ENCODE data around the gene ARVCF.

The ARVCF gene

DNA sequence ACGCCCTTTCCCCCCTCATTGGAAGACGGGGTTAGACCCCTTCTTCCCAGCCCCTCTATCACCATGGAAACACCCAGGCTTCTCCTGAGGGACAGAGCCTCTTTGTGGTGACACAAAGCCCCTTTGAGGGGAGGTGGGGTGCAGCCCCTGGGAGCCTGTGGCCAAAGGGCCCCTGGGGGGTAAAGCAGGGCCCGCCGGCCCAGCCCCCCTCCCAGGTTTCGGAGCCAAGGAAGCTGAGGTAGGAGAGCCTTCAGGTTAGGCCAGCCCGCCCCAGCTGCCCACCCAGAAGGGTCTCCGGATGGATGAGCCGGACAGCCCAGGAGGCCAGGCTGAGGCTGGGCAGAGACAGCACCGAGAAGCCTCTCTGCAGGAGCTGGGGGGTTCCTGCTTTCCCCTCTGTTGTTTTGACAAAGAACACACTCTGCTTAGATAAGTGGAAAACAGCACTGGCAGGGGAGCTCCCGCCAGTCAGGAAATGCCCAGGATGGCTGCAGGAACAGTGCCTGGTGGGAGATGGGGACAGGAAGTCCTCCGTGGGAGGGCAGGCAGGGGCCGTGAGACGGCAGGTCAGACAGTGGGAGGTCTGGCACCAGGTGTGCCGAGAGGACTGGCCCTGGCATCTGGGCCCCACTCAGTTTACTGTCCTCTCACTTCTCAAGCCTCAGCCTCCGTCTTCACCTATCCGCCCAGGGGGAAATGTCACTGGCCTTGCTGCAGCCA is 18.2 kb downstream of the ARVCF start:
- no peak for DNase-seq

DNA sequence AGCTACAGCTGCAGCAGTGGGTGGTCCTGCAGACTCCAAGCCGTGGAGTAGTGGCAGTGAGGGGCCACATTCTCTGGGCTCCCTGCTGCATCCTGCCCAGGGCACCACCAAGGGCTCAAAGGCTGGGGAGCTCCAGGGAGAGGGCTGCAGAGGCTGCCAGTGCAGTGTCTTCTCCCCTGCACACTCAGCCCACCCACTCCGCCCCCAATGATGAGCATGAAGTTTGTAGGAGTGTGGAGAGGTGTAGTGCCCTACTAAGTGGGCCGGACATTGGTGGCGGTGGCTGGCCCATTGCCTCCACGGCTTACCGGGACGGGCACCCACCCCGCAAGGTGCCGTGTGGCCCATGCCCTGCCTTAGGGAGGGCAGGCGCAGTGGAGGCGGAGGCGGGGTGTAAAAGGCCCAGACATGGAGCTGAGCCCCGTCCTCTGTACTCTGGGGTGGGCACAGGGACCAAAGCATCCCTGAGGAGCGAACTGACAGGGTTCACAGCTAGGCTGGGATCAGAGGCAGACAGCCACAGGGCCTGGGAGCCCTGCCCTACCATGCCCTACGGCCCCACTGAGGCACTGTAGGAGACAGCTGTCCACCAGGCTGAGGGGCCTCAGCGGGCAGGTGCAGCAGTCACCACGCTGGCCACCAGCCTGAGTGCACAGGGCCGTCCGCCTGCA is 18.9 kb downstream of the ARVCF start:
- DNase-seq, result no peak

DNA sequence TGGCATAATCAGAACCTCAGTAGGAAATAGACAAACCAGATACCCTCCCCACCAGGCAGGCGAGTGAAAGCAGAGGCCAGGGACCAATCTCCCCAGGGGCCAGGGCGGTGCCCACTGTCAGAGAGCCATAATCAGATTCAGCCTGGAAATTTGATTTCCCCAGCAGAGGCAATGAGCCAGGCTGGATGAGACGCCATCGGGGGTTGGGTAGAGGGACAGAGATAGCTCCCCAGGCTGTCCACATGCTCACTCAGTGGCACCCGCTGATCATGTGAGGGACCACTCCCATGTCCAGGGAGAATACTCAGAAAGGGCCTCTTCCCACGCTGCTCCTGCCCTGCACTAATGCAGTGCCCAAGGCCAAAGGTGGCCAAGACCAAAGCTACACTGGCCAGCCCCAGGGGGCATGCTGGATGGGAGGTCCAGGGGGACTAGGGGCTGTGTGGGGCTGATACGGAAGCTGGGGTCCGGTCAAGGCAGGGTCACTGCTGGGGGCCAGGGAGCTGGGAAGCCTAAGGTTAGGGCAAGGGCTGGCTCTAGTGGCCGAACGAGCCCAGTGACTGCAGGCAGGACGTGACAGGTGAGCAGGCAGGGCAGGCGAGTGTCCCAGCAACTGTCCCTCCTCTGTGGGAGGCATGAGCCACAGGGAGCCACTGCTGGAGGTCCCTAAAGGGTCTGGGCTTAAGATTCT is 19.8 kb downstream of the ARVCF start:
- DNase-seq, result no peak

DNA sequence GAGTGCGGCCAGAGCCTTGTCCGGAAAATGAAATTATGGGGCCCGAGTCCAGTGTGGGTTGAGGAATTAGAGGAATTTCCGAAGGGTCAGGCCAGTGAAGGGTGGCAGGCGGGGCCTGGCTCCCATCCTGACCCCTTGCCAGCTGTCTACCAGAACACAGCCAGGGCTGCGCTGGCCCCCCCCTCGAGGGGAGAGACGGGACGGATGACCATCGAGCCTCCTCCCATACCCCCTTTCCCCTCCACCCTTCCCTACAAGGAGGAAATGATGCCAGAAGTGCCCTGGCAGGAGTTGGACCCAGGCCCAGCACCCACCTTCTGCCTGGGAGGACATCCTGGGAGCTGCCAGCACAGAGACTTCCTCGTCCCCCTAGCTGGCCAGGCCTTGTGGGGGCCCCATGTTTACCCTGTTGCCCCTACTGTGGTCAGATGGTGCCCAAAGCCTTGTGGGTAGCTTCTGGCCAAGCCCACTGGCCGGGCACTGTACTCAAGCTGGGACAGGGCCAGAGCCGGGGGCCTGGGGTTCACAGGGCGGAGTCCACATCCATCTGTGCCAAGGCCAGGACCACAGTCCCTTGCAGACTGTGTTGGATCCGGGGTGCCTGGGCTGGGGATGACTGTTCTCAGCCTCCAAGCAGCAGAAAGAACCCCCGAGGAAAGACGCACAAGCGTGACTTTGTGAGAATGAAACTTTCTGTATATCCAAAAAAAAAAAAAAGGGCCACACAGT is 20.8 kb downstream of the ARVCF start:
- no peak for DNase-seq

DNA sequence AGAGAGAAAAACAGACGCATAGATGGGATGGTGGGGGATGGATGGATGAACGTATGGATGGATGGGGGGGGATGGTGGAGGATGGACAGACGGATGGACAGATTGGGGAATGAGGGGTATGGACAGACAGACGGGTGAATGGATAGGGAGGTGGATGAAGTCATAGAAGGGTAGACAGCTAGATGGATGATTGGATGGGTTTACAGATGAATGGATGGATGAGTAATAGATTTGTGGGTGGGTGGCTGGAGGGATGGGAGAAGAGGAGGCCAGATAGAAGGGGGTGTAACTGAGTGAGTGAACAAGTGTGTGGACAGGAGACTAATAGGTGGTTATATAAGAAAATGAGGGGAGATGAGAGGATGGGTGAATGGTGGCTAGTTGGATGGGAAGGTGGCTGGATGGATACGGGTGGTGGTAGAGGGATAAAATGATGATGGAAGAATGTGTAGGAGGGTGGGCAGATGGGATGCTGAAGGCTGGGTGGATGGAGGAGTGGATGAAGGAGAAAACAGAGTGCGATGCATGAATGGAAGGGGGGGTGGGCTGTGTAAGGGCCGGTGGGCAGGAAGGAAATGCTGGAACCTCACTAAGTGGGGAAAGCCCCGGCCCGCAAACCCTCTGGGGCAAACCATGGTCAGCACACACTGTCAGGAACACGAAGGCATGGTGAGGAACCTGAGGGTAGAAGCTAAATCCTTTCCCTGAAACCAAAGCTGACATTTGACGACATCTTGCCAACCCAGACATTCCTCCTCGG is 21.6 kb downstream of the ARVCF start:
- DNase-seq, result no peak

DNA sequence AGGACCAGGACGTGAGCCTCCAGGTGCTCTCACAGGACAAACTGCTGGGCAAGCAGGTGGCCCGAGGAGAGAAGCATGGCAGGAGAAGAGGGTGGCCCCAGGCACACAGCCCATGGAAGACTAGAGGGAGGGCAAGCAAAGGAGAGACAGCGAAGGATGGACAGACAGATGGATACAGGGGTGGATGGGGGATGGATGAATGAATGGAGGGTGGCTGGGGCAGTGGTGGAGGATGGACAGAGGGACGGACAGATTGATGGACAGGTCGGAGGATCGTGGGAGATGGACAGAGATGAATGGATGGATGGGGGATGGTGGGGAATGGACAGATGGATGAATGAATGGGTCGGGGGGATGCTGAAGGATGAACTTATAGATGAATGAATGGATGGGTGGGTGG is 22.7 kb downstream of the ARVCF start:
- no peak for DNase-seq

DNA sequence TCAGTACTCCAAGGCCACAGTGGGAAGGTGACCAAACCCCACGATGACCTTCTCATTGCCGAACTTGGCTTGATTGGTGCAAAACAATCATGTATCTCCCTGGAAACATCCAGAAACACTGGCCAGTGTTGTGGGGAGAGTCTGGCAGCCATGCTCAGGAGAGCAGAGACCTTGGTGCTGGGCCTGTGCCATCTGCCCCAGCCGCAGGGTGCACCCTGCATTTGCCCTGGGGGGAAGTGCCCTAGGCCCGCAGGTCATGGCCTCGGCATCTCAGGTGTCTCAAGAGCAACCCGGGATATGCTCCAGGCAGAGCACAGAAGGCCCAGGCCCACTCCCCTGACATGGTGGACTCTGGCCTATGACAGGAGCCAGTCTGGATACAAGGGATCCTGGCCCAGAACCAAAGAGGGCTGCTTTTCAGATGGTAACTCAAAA is 23.7 kb downstream of the ARVCF start:
- no peak for DNase-seq

DNA sequence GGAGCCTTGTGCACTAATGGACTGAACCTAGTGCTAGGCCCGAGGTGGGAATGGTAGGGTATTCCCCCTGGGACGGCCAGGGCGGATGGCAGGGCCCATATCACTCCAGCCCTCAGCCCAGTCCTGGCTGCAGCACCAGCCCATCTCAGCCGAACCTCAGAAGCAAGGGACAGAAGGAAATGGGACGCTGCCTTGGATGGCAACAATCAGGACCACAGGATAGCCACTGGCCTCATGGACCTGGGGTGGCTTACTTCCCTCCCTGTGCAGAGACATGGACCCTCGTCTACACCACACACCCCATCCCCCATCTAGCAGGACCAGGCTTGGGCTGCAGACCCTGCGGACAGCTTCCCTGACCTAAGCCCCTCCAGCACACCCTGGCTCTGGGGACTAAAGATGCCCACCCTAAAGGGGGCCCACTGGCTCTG is 24.1 kb downstream of the ARVCF start:
- no peak for DNase-seq

DNA sequence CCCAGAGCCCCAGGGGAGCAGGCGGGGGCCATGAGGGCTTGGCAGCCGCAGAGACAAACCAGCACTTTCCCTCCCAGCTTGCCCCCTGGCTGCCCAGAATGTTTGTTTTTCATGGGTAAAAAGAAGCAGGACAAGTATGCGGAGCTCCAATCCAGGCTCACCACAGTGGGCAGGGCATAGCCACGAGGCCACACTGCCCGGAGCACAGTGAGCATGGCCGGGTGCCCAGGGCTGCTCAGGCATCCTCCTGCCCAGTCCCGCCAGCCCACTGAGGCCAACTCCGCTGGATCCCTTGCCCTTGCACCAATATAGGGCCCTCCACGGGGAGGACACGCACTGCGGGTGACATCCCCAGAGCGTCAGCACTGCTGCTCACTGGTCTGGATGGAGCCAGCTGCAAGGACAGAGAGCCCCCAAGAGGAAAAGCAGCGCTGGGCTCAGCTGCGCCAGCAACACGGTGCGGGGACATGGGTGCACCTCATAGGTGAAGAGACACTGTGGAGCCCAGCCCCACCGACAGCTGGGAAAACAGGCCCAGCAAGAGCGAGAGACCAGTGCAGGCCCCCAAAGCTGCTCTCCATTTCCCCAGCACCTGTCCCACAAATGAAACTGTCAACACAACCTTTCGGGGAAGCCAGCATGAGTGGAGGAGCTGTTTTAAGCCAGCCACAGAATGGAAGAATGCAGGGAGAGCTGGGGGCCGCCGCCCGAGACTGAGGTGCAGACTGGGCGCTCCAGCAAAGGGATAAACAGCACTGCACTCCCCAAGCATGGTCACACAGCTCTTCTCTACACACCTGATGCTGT is 24.8 kb downstream of the ARVCF start:
- no peak for DNase-seq

DNA sequence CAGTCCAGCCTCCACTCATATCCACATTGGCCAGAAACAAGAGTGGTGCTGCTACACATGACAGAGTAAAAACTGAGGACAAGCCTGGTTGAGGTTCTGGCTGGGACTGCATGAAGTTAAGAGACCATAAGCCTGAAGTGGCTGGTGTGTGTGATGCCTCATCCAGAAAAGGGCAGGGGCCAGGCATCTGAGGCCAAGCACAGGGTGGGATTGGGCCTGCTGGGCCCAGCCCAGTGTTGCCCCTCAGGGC is 25.3 kb downstream of the ARVCF start:
- no peak for DNase-seq

DNA sequence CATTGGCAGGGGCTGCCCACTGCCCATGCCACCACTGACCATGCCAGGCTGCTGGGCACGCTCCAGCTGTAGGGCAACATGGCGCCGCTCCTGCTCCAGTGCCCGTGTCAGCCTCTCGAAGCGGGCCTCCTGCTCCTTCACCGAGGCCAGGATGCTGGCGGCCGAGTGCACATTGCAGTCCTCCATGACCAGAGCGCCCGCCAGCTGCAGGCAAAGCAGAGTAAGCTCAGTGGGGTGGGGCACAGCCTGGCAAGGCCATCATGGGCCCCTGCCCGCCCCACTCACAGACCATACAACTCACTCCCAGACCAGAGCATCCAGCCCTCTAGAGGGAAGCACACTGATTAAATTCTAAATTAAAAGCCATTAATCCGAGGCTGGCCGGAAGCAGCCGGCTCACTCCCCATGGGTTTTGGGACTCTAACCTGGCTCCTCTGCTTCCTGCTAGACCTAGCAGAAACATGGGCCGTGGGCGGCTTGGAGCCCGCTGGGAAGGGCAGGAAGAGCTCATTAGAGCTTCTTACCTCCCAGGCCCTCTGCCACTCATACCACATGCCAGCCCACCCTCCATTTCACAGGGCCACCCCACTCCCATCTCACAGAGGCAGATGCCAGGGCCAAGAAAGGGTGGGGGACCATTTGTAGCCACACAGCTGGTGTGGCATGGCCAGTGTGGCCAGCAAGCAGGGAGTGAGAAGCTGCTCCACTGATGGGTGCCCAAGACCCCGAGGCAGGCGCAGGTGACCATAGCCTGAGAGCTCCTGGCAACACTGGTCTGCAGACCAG is 25.8 kb downstream of the ARVCF start:
- no peak for DNase-seq

DNA sequence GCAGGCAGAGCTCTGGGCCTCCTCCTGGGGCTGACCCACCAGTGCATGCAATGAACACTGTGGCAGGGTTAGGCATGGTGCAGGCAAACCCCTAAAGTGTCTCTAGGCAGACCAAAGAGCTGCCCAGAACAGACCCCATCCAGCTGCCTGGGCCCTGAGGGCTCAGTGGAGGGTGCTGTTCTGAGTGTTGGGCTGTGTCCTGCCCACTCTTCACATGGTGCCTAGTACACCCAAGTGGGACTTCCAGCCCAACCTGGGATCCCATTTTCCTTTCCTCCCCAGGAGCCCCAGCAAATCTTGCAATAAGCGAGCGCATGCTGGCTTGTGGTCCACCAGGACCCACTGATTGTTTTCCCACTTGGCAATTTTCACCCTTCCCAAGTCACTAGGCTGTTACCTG is 26.4 kb downstream of the ARVCF start:
- DNase-seq, result no peak

DNA sequence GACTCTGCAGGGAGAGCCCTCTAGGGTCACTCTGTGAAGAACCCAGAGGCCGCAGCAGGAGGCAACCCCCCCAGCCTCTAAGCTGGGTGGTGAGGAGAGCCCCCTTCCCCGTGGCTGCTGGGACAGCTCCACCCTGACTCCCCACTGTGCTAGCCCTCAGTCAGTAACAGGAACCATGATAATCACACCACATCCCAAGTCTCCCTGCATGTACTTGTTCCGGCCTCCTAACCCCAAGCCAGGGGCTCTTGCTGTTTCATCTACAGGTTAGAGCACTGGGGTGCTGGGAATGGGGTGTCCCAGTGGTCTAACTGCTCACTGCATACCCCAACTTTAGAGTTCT is 26.9 kb downstream of the ARVCF start:
- no peak for DNase-seq

DNA sequence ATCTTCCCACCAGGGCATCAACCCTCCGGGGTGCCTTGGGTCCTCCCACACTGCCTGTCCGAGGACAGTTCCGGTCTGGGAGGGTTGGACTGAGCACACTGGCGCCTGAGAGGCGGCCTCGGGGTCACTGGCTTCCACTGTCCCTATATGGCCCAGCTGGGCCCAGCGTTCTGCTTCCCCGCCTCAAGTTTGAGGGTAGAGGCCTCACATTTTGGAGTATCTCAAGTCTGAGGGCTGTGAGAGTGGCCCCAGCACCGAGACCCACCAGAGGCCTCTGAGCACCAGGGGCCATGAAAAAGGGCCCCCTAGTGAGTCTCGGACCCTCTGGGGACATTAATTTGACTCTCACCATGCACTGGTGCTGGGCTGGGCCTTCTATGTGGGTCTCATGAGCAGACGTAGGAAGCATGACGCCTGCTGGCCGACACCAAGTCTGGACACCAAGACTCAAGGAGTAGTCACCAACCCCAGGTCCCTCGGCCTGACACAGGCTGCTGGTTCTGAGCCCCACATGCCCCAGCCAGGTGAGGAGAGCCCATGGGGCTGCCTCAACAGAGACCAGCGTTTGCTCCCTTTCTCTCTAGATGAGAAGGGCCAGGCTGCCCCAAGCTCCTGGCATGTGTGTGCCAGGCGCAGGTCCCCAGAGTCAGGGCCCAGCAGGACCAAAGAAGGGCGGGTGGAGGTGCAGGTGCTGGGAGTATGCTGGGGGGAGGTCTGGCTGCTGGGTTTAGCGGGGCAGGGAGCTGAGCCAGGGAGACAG is 27.5 kb downstream of the ARVCF start:
- no peak for DNase-seq

DNA sequence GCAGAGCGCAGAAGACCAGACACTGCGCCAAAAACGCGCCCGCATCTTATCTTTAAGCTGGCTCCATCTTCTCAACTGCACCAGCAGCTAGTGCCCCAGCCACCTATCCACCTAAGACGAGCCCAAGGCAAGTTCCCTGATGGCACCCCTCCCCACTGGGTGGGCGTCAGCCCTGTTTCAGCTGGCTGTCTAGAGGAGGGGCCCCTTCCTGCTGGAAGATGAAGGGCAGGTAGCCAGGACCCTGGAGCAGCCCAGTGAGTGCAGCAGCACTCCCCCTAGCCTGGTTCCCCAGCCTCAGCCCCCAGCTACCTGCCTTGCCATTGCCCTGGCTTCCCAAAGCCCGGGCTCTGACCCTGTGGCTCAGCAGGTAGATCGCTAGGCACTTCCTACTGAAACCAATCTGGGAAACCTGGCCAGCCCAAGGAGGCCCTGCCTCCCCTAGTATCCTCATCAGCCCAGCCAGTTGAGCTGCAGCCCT is 28.3 kb downstream of the ARVCF start:
- no peak for DNase-seq

DNA sequence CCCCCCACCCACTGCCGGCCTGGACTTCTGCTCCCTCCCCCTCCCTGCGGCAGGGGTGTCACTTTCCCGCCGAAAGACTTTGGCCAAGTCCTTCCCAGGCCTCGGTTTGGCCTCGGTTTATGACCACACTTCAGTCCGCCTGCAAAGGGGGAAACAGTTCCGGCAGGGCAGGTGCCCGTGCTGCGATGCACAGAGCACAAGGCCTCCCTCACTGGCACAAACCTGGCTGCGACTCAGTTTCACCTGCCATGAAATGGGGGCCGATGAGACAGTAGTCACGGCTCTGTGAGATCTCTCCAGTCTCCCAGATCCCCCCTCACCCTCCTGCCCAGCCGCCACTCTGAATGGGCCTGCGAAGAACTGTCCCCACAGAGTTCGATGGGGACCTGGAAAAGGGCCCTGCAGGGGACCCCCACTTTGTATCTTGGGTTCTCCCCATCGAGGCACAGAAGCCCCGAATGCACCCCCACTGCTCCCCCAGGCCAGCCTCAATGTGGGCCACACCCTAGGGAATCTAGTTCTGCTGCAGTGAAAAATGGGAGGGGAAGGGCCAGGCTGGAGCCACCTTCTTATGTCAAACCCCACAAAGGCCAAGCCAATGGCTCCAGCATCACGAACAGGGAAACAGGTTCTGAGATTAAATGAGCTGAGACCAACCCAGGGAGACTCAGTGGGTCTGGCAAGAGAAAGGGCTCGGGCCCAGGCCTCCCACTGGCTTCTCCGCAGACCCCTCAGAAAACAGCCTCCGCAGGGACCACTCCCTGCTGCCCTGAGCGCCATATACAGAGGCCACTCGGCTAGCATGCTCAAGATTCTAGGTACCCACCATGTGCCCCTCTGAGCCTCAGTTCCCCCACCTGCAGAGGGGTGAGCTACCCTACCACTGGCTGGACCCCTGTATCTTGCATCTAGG is 29.0 kb downstream of the ARVCF start:
- no peak for DNase-seq

DNA sequence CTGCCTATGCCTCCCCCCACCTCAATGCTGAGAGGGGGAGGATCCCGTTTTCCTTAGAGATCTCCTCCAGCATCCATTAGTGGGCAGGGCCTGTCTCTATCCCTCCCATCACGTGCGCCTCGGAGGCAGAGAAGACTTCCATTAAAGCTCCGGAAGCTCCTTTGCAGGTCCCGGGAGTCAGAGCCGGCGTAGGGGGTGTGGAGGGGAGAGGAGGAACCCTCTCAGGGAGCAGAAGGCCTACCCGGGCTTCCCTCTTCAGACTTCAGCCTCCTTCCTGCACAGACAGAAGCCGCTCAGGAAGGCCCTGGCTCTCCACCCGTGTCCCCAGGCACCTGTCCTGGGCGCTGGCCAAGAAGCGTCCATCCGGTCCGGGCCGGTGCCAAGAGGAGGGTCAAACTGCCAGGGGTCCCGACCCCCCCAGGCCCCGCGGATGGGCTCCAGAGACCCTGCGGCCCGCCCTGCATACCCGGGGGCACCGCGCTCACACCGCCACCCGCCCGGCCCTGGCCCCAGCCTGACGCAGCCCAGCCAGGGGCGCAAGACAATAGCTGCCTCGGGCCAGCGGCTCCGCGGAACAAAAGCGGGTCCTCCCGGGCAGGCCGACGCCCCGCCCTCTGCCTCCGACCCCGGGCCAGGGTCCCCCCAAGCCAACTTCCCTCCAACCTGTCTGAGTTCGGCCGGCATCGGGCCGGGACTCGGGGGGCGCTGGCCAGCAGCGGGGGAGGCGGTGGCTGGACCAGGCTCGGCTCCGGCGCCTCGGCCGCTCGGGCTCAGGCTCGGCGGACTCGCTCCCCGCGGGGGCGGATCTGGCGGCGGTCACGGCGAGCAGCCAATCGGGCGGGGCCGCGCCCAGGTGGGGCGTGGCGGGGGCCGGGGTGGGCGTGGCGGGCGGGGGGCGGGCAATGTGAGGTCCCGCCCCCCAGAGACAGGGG is 29.9 kb downstream of the ARVCF start:
- peak; percentile 45 for DNase-seq

DNA sequence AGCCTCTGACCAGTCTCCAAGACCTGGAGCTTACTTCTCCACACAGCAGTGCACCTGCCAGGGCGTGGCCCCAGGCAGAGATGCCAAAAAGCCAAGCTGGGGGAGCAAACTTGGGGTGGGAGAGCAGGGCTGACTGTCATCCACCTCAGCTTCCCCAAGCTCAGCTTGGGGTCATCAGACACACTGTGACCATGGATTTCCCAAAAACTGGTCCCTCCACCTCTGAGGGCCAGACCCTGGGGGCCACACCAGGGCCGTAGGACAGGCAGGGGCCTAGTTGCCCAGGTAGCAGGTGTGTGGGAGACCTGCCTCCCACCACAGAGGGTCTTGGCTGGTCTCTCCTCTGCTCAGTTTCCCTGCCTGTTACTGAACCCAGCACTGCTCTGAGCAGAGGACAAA is 30.6 kb downstream of the ARVCF start:
- DNase-seq, result no peak
